DMS114 treated with DMSO at 0.1 percent for 48 hours (cell line): ENCODE measurements around the gene RAC3.
"Not testable (repeated sequence)": the region's sequence is repeated elsewhere in the genome, so short reads cannot be mapped to it uniquely, and the experiment has no call there.

Source experiments
- DNase-seq: peaks from one replicate; lab custom pipeline; 2025; ENCODE audit not compliant: unreplicated experiment; lab: John Stamatoyannopoulos, UW

Gene RAC3

DNA sequence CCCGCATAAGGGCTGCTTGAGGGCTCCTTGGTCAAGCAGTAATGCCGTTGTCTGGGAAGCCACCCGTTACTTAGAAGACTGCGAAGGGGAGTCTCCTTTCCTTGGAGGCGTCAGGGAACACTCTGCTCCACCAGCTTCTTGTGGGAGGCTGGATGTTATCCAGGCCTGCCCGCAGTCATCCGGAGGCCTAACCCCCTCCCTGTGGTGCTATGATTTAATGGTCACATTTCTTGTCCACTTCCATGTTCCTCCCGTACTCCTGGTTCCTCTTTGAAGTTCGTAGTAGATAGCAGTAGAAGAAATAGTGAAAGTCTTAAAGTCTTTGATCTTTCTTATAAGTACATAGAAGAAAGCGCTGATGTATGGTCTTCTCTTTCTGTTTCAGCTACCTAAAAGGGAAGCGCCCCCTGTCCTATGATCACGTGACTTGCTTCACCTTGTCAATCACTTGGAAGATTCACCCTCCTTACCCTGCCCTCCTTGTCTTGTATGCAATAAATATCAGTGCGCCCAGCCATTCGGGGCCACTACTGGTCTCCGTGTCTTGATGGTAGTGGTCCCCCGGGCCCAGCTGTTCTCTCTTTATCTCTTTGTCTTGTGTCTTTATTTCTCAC lies 7.4 kb downstream of the RAC3 start:
- DNase-seq = not testable (repeated sequence)

DNA sequence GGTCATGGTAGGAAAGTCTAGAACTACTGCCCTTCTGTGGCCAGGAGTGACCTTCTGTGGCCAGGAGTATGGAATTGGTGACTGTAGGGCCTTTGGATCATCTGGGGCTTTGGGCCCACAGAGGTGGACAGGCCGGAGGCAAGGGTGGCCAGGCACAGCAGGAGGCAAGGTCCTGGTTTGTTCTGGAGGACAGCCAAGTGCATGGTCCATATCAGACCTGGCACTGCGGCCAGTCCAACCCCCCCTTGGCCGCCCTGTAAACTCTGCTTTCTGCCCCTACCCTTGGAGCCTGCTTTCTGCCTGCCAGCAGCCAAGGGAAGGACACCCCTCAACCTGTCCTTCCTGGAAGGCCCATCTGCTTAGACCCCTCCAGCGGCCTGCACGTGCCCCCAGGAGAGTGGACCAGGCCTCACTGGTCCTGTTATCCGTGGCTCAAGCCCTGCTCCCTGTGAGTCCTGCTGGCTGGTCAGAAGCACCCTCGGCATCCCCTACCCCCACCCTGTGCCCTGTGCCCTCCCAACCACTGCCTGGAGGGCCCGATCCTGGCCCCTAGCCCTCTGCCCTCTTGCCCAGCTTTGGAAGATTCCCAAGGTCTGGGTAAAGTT lies 8.3 kb downstream of the RAC3 start:
- no peak for DNase-seq

DNA sequence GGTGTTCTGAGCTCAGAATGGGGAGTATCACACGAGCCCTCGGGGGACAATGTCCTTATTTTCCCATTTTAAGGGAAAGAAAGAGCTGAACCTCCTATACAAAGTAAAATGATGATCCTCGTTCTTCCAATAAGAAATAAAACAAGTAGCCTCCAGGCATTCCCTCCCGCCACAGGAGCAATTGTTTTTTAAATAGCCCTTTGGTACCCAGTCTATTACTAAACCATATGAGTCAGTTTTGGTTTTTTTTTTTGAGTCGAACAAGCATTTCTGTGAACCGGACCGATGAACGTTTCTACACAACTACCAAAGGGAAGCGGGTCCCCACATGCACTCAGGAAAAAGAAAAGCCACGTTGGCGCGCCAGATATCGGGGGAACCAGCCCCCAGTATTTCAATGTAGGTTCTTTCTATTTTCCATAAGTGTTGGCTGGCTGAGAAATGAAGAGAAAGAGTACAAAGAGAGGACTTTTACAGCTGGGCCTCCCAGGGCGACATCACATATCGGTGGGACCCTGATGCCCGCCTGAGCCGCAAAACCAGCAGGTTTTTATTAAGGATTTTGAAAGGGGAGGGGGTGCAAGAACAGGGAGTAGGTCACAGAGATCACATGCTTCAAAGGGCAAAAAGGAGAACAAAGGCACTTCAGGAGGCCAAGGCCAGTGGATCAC lies 9.8 kb downstream of the RAC3 start:
- no peak for DNase-seq

DNA sequence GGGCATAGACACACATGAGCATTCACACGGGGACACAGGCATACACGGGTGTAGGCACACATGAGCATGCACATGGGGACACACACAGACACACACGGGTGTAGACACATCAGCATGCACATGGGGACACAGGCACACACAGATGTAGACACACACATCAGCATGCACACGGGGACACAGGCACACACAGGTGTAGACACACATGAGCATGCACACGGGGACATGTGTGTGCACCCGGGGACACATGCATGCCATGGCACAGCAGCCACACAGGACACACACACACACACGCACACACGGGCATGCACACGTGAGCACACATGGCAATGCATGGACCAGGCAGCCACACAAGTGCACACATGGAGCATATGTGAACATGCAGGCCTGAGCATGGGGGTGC lies 11.2 kb downstream of the RAC3 start:
- no peak for DNase-seq

DNA sequence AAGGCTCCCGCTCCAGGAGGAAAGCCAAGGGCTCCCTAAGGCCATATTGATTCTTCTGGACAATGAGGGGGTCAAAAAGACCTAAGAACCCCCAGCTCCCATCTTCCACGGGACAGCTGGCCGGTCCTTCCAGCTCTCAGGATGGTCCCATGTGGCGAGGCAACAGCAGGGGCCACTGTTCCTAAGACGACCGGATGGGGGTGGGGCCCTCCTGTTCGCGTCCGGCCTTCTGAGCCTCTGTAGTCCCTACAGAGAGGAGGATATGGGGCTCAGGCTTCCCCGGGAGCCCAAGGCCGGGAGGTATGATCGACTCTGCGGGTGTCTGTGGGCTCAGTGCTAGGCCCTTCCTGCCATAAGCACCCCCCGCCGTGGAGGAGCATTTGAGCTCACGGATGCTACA lies 12.0 kb downstream of the RAC3 start:
- DNase-seq = no peak

DNA sequence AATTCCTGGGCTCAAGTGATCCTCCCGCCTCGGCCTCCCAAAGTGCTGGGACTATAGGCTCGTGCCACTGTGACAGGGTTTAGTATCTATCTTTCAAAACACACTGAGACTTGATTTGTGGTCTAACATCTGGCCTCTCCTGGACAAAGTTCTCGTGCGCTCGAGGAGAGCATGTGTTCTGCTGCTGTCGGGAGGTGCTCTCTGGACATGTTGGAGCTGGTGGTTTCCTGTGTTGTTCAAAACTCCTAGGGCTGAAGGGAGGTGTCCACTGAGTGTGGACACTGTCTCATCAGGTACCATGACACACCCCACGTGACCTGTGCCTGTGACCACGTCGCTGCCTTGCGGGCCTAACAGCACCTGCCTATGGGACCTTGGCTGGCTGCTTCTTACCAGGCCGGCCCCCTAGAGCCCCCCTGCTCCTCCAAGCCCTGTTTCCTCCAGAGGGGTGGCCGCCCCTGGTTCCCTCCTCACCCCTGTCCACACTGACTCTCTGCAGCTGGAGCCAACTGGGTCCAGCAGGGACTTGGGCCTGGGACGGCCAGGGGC lies 14.5 kb downstream of the RAC3 start:
- DNase-seq = no peak

DNA sequence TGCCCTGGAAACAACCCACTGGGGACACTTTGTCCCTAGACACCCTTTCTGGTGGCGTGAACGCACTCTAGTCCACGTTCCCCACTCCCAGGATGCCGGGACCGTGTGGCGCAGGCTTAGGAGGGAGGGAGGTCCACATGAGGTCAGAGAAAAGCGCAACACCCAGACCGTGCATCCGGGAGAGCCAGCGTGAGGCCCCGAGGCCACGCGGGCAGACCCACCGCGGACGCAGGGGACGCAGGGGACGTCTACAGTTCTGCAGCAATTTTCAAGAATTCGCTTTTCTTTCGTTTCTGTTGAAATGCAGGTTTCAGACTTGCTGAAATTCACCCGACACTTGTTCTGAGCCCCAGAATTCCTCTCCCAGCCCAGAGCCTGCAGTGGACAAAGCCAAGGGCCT lies 15.4 kb downstream of the RAC3 start:
- DNase-seq = no peak

DNA sequence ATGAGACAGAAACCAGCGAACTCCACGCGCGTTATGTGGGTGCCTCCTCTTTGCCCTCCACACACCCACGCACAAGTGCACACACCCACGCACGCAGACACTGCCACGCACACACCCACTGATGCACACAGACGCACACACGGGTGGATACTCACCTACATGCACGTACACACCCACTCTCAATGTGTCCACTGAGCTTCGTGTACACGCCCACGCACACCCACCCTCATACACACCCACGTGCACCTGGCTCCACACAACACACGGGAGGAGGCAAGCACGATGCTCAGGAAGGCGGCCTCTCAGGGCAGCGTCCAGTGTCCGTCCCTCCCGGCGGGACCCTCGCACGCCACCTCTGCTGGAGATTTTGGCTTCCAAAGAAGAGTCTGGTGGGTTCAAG lies 15.9 kb downstream of the RAC3 start:
- no peak for DNase-seq

DNA sequence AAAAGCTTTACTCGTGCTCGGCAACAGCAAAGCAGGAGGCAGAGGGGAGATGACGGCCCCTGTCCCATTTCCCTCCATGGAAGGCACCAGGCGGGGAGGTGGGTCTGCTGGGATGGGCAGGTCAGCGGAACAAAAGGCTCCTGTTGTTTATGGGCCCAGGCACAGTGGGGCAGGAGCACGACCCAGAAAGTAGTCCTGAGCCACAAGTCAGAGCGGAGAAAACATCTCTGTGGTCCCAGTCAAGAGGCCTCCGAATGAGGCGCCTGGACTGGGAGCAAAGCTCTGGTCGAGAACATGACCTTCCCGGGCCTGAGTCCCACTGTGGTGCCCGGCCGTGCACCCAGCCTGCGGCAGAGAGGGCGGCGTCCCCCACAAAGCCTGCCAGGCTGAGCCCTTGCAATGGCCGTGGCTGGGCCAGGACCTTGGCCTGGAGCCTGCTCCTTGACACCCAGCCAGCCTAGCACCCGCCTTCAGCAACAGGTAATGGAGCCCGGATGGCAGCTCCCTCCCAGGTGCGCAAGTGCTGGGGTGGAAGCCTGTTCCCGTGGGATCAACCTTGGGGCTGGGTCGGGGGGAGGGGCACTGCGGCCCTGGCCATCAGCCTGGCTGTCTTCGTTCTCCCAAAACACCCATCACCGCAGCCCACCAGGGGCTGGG lies 16.6 kb downstream of the RAC3 start:
- DNase-seq = no peak

DNA sequence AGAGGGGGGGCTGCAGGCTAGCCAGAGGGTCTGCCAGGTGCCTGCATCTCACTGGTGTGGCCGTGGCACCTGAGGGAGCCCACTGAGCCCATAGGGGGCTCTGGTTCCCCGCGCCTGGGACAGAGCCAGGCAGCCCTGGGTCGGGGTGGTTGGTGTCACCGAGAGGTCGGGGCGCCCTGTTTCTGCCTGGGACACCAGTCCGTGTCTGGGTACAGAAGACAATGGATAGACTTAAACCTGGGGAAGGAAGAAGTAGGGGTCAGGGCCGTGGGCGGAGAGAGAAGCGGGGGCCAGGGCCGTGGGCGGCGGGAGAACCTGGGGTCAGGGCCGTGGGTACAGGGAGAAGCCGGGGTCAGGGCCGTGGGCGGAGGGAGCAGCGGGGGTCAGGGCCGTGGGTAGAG lies 17.1 kb downstream of the RAC3 start:
- no peak for DNase-seq

DNA sequence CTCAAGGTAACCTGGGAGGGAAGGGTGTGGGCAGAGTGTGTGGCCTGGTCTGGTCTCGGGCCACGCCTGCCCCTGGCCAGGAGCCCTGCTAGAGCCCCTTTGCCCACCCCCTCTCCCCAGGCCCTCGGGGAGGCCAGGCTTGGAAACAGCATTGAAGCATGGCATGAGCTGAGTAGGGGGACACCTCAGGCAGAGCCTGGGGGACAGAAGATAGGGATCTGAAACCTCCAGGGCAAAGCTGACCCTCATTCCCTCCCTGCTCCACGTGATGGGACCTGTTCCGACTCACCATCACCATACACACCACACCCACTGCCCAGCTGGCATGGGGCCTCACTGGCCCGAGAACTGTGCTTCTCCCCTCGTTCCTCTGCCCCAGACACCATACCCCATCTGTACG lies 17.6 kb downstream of the RAC3 start:
- no peak for DNase-seq

DNA sequence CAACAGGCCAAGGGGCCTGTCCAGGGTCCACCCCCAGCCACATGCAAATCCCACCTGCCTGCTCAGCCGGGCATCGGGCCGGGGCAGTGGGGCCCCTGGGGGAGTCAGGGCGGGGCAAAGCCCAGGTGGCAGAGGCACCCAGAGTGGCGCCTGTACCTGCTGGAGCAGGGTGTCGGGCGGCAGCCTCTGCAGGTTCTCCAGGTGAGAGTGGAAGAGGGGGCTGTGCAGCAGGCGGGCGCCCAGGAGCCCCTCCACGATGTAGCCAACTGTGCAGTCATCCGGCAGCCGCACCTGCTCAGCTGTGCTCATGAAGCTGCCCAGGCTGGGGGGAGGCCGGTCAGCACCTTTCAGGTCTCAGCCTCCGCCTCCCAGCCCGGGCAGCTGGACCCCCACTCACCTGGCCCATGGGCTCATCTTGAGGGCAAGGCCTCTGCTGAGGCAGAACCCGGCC lies 18.1 kb downstream of the RAC3 start:
- DNase-seq = no peak

DNA sequence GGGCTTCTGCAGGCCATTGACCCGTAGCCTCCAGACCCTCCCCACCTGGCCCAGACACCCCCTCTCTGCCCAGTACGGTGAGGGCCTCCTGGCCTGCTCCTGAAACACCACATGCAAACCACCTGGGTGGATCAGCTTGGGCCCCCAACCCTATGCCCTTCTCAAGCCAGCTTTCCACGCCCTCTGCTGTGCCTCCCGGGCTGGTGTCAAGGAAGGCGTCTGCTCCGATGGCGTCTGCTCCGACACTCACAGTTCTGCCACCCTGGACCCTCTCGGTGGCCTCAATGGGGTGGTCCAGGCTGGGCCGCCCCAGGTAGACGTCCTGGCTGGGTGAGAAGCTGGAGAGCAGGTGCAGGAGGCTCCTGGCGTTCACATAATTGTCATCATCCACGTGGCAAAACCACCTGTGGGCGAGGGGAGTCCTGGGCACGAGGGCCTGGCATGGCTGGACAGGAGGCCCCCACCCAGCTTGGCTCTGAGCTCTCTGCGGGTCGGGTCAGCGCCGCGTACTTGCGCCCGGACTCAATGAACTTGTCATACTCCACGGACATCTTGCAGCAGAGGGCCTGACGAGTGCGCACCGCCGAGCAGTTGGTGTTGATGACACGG lies 18.8 kb downstream of the RAC3 start:
- DNase-seq = no peak

DNA sequence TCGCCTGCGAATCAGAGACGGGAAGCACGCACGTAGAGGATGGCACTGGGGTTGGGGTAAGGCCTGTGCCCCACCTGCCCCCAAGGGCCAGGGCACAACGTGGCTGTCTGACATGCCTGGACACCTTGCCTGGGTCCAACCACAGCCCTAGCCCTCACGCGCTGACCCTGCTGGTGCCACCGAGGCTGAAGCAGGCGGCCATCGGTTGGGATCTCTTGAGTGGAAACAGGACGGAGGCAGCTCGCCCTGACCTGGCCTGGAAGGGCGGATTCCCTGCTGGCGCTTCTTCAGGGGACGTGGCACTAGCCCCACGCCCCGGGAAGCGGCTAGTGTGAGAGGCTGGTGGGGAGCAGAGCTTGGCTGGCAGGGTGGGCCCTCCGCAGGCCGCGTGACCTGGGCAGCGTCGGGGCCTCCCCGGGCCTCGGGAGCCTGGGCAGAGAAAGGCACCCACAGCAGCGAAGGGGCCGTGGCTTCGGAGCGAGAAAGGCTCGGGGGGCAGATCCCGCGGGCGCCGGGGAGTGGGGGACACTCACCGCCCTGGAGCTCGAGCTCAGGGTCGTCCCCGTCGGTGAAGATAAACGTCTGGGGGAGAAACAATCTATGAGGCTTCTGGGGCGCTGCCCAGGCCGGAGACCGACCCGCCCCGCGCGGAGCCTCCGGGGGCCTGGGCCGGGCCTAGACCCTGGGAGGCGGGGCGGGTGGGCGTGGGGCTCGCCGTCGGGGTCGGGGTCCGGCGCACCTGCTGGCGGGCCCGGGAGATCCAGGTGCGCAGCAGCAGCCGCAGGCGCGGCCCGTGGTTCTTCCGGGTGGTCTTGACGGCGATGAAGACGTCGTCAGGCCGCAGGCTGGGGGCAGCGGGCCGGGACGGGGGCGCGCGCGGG lies 19.5 kb downstream of the RAC3 start:
- DNase-seq = no peak

DNA sequence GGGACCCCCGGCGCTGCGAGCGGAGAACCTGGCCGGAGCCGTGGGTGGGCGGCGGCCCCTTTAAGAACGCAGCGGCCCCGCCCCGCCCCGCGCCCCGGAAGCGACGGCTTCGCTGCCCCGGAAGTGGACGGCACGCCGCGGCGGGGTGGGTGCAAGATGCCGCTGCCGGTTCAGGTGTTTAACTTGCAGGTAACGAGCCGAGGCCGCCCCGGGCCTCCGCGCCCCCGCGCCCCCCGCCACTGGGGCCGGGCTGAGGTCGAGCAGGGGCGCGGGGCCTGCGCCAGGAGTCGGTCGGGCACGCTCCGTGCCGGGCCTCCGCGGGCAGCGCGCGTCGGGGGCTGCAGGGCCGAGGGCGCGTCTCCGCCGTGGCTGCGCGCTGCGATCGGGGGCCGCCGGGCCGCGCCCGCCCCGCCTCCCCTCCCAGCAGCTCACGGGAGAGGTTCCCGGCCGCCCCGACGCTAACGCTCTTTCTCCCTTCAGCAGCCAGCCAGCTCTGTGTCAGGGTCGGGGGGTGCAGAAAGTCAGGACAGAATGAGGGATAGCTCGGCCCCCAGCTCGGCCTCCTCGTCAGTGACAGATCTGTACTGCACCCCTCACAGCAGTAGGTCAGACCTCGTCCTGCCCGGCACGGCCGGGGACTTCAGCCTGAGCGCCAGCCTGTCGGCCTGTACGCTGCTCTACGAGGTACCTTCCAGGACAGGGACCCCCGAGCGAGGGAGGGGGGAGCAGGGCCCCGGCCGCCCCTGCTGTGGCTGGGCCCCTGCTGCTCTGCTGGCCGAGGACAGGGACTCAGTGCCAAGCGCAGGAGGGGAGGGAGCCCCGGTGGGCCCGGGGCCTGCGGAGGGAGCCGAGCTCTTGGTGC lies 20.5 kb downstream of the RAC3 start, which contains the start of the genes GPS1 and RFNG:
Gene GPS1, plus strand, starts transcription at position 123 of the 862 bp plus-strand sequence. Its CDS starts 34 bp downstream, at position 157.
Gene RFNG, minus strand, starts transcription at position 36 of the 862 bp plus-strand sequence. CDS start 45 bp downstream, outside the sequence.
- DNase-seq = peak; percentile 45

DNA sequence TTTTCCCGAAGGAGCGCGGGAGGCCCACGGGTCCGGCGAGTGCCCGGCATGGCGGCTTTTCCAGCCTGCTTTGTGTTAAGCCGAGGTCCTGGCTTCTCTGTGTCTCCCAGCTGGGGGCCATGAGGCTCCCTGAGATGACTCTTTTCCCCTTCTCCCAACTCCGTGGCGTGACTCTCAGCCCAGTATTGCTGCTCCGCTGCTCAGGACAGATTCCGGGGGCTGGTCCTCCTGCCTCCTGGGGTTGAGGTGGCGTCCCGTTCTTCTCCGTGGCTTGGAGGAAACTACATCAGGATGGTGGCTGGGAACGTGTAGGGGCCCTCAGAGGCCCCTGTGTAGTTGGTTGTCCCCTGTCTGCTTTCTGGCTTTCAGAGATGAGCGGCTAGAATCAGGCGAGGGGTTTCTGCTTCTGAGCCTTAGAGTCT lies 21.2 kb downstream of the RAC3 start:
- no peak for DNase-seq

DNA sequence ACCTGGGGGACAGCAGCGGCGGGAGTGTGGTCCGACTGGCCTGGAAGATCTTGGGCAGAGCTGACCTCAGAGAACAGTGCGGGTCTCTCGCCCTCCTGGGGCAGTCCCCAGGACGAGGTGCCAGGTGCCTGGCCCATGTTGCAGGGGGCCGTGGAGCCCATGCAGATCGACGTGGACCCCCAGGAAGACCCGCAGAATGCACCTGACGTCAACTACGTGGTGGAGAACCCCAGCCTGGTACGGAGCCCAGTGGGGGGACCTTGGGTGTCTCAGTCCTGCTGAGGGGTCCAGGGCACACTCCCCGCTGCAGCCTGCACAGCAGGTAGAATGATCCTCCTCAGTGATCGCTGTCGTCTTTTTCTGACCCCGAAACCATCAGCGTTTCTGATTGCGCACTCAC lies 21.7 kb downstream of the RAC3 start:
- no peak for DNase-seq

DNA sequence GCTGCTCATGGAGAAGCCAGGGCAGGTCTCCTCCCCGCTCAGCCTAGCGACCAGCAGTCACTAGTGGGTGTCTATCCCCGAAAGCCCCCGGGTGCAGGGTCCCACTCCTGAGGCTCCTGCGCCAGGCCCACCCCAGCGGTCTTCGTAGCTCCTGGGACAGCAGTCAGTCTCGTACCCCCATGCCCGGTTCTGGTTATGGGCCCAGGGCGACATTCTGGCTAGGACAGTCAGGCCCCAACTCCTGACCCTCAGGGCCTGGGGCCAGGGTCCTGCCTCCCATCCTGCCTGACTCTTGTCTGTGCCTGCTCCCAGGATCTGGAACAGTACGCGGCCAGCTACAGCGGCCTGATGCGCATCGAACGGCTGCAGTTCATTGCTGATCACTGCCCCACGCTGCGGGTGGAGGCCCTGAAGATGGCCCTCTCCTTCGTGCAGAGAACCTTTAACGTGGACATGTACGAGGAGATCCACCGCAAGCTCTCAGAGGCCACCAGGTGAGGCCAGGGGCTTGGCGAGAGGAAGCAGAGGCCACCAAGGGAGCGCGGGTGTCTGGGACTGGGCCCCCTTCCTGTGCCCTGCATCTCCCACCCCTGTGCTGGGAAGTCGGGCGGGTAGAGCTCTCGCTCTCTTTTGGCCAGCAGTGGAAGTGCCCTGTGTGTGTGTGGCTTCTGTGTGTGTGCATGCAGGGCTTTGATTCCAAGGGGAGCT lies 22.2 kb downstream of the RAC3 start:
- DNase-seq = no peak
